Stimulated activated CD8-positive, alpha-beta memory T cell treated with anti-CD3 and anti-CD28 coated beads, Interleukin-4, amount 100 ng/mL, for 1 hour (primary cell): ENCODE data around the gene SUPV3L1.
A peak's percentile ranks its signal among the peaks of the same experiment; 100 is the strongest.
"Not testable (repeated sequence)": the region's sequence is repeated elsewhere in the genome, so short reads cannot be mapped to it uniquely, and the experiment has no call there.

Experiments
- DNase-seq, 2 donors: peaks; one replicate each; pipeline ENCODE4 v3.0.0-alpha.2; 2020; ENCODE audit warnings: low read depth in 2 of 2, low spot score in 1 of 2

The SUPV3L1 gene

DNA sequence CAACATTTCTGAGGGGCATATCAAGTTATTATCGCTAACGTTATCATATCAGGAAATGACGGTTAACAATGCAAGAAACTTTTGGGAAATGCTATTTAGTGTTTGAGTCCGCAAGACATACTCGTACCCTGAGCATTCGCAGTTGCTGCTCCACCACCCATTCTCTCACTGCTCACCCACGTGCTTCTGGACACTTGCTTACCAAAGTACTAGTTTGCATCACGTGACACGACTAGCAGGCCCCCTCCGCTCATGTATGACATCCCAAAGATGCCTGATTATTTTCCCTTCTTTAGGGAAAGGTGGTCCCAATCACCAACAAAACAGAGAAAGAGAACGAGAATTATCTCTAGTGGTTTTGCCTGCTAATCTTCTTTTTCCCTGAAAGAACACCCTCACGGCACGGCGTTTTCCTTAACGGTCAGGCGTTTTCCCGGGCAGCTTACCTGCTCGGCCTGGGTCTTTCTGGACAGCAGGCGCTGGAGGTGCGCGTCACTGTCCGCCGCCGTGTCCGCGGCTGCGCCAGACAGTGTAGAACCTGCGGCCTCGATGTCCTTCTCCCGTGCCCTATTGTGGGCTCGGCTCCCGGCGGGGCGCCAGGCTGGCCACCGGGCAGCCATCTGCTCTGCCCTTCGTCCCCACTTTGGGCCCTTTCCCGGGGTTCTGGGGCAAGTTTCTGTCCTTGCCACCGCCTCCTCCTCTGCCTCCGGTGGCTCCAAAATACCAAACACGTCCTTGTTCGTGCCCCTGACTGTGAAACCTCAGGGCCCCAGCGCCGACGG, at the start of gene SUPV3L1:
TSS of gene SUPV3L1 (plus strand) at position 492 of the 782 bp plus-strand sequence. CDS start at position 550, 58 bp downstream.
- DNase-seq, result peak; percentile 67 to 69

DNA sequence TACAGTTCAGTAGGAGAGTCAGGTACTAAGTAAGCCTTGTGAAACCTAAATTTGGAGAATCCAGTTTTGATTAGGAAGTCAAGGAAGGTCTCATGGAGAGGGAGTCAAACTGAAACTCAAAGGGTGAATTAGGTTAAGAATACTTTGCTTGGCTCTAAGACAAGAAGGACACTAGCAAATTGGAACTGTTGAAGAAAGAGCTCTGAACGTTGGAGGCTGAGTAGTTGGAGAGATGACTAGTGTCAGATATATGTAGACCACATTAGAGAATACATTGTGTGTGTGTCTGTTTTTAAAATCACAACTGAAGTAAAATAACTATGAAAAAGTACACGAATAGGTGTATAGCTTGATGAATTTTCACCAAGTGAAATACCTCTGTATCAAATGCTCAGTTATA, 49.8 kb upstream of the SUPV3L1 start:
- no peak for DNase-seq

DNA sequence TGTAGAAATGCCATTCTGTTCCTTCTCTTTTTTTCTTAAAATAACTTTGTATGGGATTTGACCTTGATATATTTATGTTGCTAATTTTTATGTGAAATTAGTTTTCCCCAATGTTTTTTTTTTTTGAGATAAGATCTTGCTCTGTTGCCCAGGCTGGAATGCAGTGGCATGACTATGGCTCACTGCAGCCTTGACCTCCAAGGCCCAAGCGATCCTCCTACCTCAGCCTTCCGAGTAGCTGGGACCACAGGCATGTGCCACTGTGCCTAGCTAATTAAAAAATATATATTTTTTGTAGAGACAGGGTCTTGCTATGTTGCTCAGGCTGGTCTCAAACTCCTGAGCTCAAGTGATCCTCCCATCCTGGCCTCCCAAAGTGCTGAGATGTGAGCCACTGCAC, 40.1 kb upstream of the SUPV3L1 start:
- DNase-seq, result no peak

GRCh38 chr10:69141304-69141703, 38.7 kb upstream of the SUPV3L1 start:
- no peak for DNase-seq

DNA sequence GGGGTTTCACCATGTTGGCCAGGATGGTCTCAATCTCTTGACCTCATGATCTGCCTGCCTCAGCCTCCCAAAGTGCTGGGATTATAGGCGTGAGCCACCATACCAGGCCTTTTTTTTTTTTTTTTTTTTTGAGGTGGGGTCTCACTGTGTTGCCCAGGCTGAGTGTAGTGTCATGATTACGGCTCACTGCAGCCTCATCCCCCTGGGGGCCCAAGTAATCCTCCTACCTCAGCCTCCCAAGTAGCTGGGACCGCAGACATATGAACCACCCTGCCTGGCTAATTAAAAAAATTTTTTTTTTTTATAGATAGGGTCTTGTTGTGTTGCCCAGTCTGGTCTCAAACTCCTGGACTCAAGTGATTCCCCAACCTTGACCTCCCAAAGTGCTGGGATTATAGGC, 38.0 kb upstream of the SUPV3L1 start:
- not testable (repeated sequence) for DNase-seq

GRCh38 chr10:69142983-69143382, 37.1 kb upstream of the SUPV3L1 start:
- no peak for DNase-seq

- DNase-seq, result no peak
Observed at GRCh38 chr10:69145329-69145728, 34.7 kb upstream of the SUPV3L1 start.

DNA sequence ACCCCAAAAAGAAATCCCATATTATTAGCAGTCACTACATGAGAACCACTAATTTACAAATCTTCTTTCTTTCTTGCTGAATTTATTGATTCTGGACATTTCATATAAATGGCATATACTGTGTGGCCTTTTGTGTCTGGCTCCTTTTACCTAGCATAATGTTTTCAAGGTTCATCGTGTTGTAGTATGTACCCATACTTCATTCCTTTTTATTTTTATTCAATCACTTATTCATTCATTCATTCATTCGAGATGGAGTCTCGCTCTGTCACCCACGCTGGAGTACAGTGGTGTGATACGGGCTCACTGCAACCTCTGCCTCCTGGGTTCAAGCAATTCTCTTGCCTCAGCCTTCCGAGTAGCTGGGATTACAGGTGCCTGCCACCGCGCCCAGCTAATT, 34.2 kb upstream of the SUPV3L1 start:
- no peak for DNase-seq

DNA sequence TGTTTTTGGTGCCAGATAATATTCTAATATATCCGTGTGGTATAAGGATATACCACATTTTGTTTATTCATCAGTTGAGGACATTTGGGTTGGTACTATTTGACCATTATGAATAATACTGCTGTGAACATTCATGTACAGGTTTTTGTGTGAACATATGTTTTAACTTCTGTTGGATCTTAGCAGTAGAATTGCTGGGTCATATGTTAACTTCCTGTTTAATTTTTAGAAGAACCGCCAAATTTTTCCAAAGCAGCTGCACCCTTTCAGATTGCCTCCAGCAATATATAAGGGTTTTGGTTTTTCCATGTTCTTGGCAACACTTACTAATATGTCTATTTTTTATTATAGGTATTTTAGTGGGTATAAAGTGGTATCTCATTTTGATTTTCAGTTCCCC, 33.3 kb upstream of the SUPV3L1 start:
- DNase-seq, result no peak

- no peak for DNase-seq
Observed at GRCh38 chr10:69151984-69152383, 28.1 kb upstream of the SUPV3L1 start.

- no peak for DNase-seq
Observed at GRCh38 chr10:69153227-69153626, 26.8 kb upstream of the SUPV3L1 start.

DNA sequence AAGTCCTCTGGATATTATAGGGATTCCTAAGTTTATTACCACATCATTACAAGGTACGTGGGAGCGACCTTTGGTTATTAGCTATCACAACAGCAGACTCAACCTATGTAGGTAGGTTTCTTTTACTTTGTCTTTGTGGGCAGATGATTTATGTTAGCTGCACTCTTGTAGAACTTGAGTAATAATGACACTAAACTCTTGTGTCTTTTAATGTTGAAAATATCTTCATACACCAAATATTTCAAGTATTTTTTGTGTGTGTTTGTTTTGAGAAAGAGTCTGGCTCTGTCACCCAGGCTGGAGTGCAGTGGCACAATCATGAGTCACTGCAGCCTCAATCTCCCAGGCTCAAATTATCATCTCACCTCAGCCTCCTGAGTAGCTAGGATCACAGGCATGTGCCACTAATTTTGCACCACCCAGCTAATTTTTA, 19.2 kb upstream of the SUPV3L1 start:
- DNase-seq, result no peak

DNA sequence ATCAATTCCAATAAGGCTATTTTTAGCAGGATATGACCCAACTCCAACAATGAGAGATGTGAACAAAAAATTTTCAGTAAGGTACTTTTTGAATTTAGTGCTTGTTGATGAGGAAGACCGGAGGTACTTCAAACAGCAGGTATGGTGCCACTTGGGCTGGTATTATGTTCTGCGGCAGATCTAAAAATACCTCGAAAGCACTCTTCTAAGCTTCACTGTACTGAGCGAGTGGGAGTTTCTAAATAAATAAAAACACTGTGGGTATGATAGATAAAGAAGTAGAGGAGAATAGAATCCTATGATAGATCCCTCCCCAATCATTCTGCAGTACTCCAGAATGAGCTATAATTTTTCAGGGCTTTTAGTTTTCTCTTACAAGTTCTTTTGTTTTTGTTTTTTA, 11.5 kb upstream of the SUPV3L1 start:
- DNase-seq, result no peak

DNA sequence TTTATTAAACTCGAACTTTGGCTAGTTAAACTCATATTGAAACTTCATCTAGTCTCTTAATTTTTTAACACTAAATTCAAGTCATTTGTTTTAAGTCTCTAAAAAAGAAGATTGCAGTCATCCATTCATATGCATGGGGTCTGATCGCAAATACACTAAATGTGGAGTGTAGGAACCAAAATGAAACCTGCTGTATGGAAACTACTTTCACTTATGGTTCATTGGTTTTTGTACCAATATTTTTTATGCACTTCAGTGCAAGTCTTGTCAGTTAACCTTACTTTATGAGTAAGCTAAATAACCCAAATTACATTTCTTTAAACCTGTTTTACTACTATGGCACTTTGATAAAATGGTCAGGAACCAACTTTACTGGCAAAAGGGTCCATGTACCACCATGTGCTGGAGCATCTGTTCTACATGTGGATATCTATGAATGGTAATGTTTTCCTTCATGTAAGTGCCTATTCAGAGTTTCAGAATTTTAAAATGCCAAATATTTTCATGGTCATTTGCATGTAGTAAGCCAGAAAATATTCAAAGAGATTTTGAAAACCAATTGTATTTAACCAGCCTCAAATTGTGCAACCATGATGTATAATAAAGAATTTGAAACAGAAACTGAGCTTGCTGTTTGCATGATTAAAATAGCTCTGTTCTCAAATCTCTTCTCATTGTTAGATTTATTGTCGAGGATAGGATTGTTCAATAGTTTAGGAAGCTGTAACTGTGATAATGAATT, 7.6 kb upstream of the SUPV3L1 start:
- DNase-seq, result no peak

- not testable (repeated sequence) for DNase-seq
Observed at GRCh38 chr10:69175326-69175725, 4.7 kb upstream of the SUPV3L1 start.

DNA sequence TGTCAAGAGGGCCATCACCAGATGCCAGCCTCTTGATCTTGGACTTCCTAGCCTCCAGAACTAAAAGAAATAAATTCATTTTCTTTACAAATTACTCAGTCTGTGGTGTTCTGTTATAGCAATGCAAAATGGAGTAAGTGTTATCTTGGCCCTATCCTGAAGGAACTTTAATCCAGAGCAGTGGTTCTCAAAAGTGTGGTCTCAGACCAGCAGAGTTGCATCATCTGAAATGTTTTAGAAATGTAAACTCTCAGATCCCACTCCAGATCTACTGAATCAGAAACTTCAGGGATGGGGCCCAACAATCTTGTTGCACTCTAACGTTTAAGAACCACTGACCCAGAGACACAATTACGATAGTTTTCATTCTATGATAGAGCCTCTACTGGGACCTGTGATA, 3.2 kb upstream of the SUPV3L1 start:
- no peak for DNase-seq

DNA sequence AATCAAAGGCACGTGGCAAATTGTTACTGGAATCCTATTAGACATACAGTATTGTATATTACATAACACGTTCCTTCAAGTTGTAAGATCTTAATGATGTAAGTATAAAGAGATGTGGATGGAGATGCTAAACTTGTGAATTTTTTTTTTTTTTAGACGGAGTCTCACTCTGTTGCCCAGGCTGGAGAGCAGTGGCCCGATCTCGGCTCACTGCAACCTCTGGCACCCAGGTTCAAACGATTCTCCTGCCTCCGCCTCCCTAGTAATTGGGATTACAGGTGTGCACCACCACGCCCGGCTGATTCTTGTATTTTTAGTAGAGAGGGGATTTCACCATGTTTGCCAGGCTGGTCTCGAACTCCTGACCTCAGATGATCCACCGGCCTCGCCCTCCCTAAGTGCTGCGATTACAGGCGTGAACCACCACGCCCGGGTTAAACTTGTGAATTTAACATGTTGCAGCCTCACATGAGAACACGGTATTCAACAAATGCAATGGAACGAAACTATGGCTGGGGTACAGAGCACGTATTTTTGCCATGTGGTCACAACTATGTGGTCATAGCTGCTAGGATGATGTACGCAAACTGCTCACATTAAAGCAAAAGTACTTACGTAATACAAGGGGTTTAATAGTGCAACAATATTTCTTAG, 818 bp upstream of the SUPV3L1 start:
- no peak for DNase-seq

DNA sequence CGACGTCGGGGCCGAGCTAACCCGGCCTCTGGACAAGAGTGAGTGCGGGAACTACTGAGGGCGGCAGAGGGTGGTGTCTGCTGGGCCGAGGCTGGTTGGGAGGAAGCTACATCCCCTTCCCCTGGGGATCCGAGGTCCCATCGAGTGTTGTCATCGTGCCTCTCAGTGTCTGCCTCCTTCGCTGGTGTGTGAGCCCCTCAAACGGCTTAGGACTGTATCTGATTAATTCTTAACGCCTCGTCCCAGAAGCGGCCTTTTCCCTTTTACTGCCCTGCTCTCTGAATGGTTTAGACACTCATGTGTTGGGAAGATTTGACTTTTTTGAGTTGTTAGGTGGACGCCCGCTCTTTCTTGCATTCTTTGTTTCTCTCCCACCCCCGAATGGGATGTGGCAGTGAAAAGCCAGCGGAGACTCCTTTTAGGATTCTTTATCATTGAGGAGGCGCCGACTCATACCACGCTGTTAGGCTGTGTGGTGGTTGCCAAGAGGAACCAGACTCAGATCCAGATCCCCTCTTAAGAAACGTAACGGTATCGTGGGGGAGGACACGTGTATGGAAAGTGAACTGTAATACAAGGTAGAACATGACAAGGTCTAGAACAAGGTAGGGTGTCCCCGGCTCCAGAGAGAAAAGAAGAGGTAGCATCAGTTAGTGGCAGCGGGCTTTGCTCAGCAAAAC, 631 bp downstream of the SUPV3L1 start:
- DNase-seq, result no peak

- no peak for DNase-seq
Observed at GRCh38 chr10:69181433-69181832, 1.4 kb downstream of the SUPV3L1 start.

GRCh38 chr10:69182005-69182404, 2.0 kb downstream of the SUPV3L1 start:
- no peak for DNase-seq

DNA sequence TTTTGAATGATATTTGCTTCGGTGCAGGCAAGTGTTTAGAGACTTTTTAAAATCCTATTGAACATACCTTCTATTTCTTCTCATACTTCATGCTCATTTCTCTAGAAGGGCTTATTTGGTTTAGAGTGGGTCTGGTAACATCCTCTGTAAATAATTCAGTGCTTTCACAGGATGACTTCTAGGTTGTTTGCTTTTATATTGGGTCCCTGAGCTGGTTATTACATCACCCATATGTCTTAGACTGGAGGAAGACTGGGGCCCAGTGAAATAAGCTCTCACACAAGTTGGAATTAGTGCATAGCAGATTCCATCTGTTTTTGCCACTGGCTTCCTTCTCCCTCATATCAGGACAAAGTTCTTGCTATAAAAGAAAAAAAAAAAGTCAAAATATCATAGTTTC, 6.5 kb downstream of the SUPV3L1 start:
- no peak for DNase-seq
